ENCODE data around the gene RAB4A. TPM values are rescaled to one million over a fixed set of nuclear protein-coding genes. Genes with fewer than 3 reads are reported as not detected.

The RAB4A gene
- total and polyA plus RNA-seq, 9 of the 15 experiments (the other 6 are each of a cell fraction or from before 2014, with no cell fraction given) = 8.3 to 61.0 (median 26.7) TPM

DNA sequence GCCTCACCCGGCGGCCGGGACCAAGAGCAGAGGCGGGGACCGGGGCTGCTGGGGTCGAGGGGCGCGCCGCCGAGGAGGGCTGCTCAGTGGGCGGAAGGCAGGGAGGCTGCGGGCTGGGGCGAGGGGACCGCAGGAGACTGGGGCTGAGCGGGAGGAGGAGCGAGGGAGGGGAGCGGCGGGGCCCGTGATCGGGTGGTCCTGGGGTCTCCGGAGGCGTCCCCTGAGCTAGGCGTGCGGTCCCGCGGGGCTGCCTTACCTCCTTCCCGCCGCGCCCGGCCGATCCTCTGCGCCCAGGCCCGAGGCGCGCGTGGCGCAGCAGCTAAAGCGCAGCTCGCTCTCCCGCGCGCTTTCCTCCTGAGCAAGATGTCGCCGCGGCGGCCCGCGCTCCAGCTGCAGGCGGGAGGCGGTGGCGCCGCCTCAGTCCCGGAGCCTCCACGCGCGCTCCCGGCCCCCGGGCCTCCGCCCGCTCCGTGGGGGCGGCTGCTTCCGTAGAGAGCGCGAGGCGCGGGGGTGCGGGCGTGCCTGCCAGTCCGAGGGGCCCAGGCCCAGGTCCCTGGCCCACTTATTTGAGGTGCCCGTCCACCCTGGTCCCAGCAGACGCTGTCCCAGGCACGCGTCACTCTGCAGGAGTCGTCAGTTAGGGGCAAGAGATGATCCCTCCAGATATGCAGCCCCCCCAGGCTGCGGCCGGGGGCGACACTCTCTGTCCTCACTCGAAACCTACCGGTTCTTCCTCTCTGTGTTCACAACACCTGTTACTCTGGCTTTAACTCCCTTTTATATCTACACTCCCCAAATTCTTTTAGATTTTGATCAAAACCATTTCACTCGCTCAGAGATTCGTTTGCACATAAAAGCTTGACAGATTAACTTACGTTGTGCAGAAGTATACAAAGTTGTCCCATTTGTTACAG lies 72.0 kb downstream of the RAB4A start, which contains the start of gene CCSAP (continued):
- TF ChIP-seq, protein P1, sequence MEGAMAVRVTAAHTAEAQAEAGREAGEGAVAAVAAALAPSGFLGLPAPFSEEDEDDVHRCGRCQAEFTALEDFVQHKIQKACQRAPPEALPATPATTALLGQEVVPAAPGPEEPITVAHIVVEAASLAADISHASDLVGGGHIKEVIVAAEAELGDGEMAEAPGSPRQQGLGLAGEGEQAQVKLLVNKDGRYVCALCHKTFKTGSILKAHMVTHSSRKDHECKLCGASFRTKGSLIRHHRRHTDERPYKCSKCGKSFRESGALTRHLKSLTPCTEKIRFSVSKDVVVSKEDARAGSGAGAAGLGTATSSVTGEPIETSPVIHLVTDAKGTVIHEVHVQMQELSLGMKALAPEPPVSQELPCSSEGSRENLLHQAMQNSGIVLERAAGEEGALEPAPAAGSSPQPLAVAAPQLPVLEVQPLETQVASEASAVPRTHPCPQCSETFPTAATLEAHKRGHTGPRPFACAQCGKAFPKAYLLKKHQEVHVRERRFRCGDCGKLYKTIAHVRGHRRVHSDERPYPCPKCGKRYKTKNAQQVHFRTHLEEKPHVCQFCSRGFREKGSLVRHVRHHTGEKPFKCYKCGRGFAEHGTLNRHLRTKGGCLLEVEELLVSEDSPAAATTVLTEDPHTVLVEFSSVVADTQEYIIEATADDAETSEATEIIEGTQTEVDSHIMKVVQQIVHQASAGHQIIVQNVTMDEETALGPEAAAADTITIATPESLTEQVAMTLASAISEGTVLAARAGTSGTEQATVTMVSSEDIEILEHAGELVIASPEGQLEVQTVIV (CRISPR knock-in tag; IDR thresholded peaks at IDR 0.05; ENCODE audit: borderline replicate concordance) = no peak
- TF ChIP-seq ZNF133 (CRISPR knock-in tag; IDR thresholded peaks at IDR 0.05) (no peak), ZNF239 (CRISPR knock-in tag; IDR thresholded peaks at IDR 0.05) (no peak), SNIP1 (IDR thresholded peaks at IDR 0.05; ENCODE audit: low read depth) (0 out of 2 replicates have a peak, but pooled peaks have one; percentile 40), ZNF384 (IDR thresholded peaks at IDR 0.05; ENCODE audit: low read depth, low read length) (no peak), BRCA1 (IDR thresholded peaks at IDR 0.05) (no peak), BRCA1 (CRISPR knock-in tag; IDR thresholded peaks at IDR 0.05) (no peak), ETV5 (CRISPR knock-in tag; IDR thresholded peaks at IDR 0.05; ENCODE audit: low read depth) (no peak; the same call in 1 of the 2 replicates), CREM (IDR thresholded peaks at IDR 0.05; ENCODE audit: low read depth) (peak; percentile 19; the same call in 1 of the 2 replicates), ZBTB7A (IDR thresholded peaks at IDR 0.05; ENCODE audit: borderline replicate concordance, control insufficient read depth, low read depth, low read length) (peak; percentile 94), ZNF134 (CRISPR knock-in tag; conservative IDR thresholded peaks at IDR 0.05) (no peak), YY1 (IDR thresholded peaks at IDR 0.05; ENCODE audit: borderline replicate concordance in 1 of 3, control insufficient read depth in 1 of 3, extremely low read depth in 1 of 3, insufficient read depth in 3 of 3, insufficient read length in 1 of 3, insufficient replicate concordance in 2 of 3, low read depth in 1 of 3, low read length in 2 of 3) (peak; percentile 23 to 91 (median 83)), YBX1 (IDR thresholded peaks at IDR 0.05) (no peak), ZNF354B (CRISPR knock-in tag; IDR thresholded peaks at IDR 0.05) (no peak)
- TF ChIP-seq, protein P2, sequence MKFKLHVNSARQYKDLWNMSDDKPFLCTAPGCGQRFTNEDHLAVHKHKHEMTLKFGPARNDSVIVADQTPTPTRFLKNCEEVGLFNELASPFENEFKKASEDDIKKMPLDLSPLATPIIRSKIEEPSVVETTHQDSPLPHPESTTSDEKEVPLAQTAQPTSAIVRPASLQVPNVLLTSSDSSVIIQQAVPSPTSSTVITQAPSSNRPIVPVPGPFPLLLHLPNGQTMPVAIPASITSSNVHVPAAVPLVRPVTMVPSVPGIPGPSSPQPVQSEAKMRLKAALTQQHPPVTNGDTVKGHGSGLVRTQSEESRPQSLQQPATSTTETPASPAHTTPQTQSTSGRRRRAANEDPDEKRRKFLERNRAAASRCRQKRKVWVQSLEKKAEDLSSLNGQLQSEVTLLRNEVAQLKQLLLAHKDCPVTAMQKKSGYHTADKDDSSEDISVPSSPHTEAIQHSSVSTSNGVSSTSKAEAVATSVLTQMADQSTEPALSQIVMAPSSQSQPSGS (CRISPR knock-in tag; IDR thresholded peaks at IDR 0.05) = no peak
- TF ChIP-seq, protein P3, sequence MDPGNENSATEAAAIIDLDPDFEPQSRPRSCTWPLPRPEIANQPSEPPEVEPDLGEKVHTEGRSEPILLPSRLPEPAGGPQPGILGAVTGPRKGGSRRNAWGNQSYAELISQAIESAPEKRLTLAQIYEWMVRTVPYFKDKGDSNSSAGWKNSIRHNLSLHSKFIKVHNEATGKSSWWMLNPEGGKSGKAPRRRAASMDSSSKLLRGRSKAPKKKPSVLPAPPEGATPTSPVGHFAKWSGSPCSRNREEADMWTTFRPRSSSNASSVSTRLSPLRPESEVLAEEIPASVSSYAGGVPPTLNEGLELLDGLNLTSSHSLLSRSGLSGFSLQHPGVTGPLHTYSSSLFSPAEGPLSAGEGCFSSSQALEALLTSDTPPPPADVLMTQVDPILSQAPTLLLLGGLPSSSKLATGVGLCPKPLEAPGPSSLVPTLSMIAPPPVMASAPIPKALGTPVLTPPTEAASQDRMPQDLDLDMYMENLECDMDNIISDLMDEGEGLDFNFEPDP (CRISPR knock-in tag; IDR thresholded peaks at IDR 0.05) = peak; percentile 22; the same call in 1 of the 2 replicates
- TF ChIP-seq, protein P4, sequence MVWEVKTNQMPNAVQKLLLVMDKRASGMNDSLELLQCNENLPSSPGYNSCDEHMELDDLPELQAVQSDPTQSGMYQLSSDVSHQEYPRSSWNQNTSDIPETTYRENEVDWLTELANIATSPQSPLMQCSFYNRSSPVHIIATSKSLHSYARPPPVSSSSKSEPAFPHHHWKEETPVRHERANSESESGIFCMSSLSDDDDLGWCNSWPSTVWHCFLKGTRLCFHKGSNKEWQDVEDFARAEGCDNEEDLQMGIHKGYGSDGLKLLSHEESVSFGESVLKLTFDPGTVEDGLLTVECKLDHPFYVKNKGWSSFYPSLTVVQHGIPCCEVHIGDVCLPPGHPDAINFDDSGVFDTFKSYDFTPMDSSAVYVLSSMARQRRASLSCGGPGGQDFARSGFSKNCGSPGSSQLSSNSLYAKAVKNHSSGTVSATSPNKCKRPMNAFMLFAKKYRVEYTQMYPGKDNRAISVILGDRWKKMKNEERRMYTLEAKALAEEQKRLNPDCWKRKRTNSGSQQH (CRISPR knock-in tag; IDR thresholded peaks at IDR 0.05) = 0 out of 2 replicates have a peak, but pooled peaks have one; percentile 23
- TF ChIP-seq, protein P5, sequence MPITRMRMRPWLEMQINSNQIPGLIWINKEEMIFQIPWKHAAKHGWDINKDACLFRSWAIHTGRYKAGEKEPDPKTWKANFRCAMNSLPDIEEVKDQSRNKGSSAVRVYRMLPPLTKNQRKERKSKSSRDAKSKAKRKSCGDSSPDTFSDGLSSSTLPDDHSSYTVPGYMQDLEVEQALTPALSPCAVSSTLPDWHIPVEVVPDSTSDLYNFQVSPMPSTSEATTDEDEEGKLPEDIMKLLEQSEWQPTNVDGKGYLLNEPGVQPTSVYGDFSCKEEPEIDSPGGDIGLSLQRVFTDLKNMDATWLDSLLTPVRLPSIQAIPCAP (CRISPR knock-in tag; IDR thresholded peaks at IDR 0.05; ENCODE audit: borderline replicate concordance) = no peak
